ENCODE data around the gene CDIP1. TPM values are rescaled to one million over a fixed set of nuclear protein-coding genes. Genes with fewer than 3 reads are reported as not detected.

CDIP1 gene
- total RNA-seq, 6 donors from 2014 or later, result 7.3 to 27.0 (median 21.9) TPM

- Histone ChIP-seq H3K4me1 (peaks cover 0 to 9% (median 4%) of the 10 kb centered on the region in 4 donors), H3K27me3 (no peaks in the 10 kb centered on the region), H3K4me3 (no peak overlapping the region), H3K27ac (no peak overlapping the region), H3K9me3 (no peaks in the 10 kb centered on the region), H3K36me3 (peaks cover 0 to 3% (median 0%) of the 10 kb centered on the region in 4 donors)
- ATAC-seq (ENCODE audit: low FRiP score in 2 of 2) (no peak), DNase-seq (no peak)
- 67 to 74% methylated on average over 16 of the region's 16 CpGs for WGBS, 2 donors
- TF ChIP-seq POLR2AphosphoS5 (IDR thresholded peaks at IDR 0.05), result no peak
- TF ChIP-seq, protein P1, sequence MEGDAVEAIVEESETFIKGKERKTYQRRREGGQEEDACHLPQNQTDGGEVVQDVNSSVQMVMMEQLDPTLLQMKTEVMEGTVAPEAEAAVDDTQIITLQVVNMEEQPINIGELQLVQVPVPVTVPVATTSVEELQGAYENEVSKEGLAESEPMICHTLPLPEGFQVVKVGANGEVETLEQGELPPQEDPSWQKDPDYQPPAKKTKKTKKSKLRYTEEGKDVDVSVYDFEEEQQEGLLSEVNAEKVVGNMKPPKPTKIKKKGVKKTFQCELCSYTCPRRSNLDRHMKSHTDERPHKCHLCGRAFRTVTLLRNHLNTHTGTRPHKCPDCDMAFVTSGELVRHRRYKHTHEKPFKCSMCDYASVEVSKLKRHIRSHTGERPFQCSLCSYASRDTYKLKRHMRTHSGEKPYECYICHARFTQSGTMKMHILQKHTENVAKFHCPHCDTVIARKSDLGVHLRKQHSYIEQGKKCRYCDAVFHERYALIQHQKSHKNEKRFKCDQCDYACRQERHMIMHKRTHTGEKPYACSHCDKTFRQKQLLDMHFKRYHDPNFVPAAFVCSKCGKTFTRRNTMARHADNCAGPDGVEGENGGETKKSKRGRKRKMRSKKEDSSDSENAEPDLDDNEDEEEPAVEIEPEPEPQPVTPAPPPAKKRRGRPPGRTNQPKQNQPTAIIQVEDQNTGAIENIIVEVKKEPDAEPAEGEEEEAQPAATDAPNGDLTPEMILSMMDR (IDR thresholded peaks at IDR 0.05), result peak in 1 of 6 experiments; percentile 5
- no peak for TF ChIP-seq EP300 (IDR thresholded peaks at IDR 0.05)
Measured at GRCh38 chr16:4529085-4530060, 9.2 kb downstream of the CDIP1 start.

DNA sequence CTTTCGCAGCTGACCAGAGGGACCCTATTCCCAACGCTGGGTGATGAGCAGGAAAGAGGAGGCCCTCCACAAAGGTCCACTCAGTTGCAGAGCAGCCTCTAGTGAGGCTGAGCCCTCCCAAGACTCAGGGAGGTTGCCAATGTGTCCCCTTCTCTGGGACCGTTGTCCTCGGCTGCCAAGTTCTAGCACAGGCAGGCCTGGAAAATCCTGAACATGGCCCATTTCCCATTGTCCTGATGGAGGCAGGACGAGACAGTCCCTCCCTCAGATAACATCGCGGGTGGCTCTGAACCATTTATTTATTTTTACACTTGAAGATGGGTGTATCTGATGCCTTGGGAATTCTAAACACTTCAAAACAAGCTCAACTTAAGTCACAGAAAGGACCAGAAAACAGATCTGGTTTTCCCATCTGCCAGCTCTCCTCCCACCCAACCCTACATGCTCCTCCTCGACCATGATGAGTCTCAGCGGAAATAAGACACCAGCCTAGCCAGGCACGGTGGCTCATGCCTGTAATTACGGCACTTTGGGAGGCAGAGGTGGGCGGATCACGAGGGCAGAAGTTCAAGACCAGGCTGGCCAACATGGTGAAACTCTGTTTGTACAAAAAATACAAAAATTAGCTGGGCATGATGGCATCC lies 12.8 kb downstream of the CDIP1 start:
- H3K9me3 ChIP-seq, result no peaks in the 10 kb centered on the region
- peaks cover 0 to 9% (median 6%) of the 10 kb centered on the region in 4 donors for H3K4me1 ChIP-seq
- H3K36me3 ChIP-seq, result peaks cover 0 to 7% (median 0%) of the 10 kb centered on the region in 4 donors
- no peaks in the 10 kb centered on the region for H3K27me3 ChIP-seq
- ATAC-seq (ENCODE audit: low FRiP score in 2 of 2) (no peak), DNase-seq (no peak)
- no peak overlapping the region for H3K27ac ChIP-seq
- H3K4me3 ChIP-seq, result no peak overlapping the region
- 73 to 84% methylated on average over 10 to 13 of the region's 13 CpGs for WGBS, 2 donors
- no peak for TF ChIP-seq POLR2A (IDR thresholded peaks at IDR 0.05)
- TF ChIP-seq EP300 (IDR thresholded peaks at IDR 0.05), result no peak
- TF ChIP-seq, protein P1 (IDR thresholded peaks at IDR 0.05), result no peak
- TF ChIP-seq POLR2AphosphoS5 (IDR thresholded peaks at IDR 0.05), result no peak

GRCh38 chr16:4525069-4525468 lies 13.5 kb downstream of the CDIP1 start:
- Histone ChIP-seq H3K4me1 (peaks cover 0 to 9% (median 6%) of the 10 kb centered on the region in 4 donors), H3K36me3 (peaks cover 0 to 7% (median 0%) of the 10 kb centered on the region in 4 donors), H3K27me3 (no peaks in the 10 kb centered on the region), H3K27ac (no peak overlapping the region), H3K4me3 (no peak overlapping the region), H3K9me3 (no peaks in the 10 kb centered on the region)
- TF ChIP-seq, protein P1 (IDR thresholded peaks at IDR 0.05), result no peak
- TF ChIP-seq POLR2AphosphoS5 (IDR thresholded peaks at IDR 0.05) (no peak), EP300 (IDR thresholded peaks at IDR 0.05) (no peak), POLR2A (IDR thresholded peaks at IDR 0.05) (no peak)
- WGBS, 2 donors, result 80% methylated on average over 7 of the region's 7 CpGs
- DNase-seq (no peak), ATAC-seq (ENCODE audit: low FRiP score in 2 of 2) (no peak)

- H3K36me3 ChIP-seq, result peaks cover 0 to 7% (median 0%) of the 10 kb centered on the region in 4 donors
- no peak overlapping the region for H3K4me3 ChIP-seq
- no peak for TF ChIP-seq EP300 (IDR thresholded peaks at IDR 0.05)
- TF ChIP-seq POLR2A (IDR thresholded peaks at IDR 0.05), result no peak
- TF ChIP-seq, protein P1 (IDR thresholded peaks at IDR 0.05), result no peak
- no peak for TF ChIP-seq POLR2AphosphoS5 (IDR thresholded peaks at IDR 0.05)
- no peaks in the 10 kb centered on the region for H3K27me3 ChIP-seq
- no peak overlapping the region for H3K27ac ChIP-seq
- ATAC-seq (ENCODE audit: low FRiP score in 2 of 2), result no peak
- H3K4me1 ChIP-seq, result peaks cover 0 to 9% (median 6%) of the 10 kb centered on the region in 4 donors
- no peak for DNase-seq
- H3K9me3 ChIP-seq, result no peaks in the 10 kb centered on the region
Measured at GRCh38 chr16:4524571-4524970, 14.0 kb downstream of the CDIP1 start.

All from upper lobe of left lung (tissue), 6 donors.